Measurements from ENCODE around the gene FLT4.

FLT4 gene

GRCh38 chr5:180648658-180649296 is 623 bp downstream of the FLT4 start:
- no peak overlapping the region for H3K4me3 ChIP-seq (ENCODE audit: low read depth, low read length)
- 0 out of 2 replicates have a peak, but pooled peaks have one; percentile 4 for TF ChIP-seq CTCF (IDR thresholded peaks at IDR 0.05; ENCODE audit: borderline replicate concordance, insufficient read depth, low read depth, low read length)

GRCh38 chr5:180647941-180648500 is 1.4 kb downstream of the FLT4 start:
- TF ChIP-seq CTCF (IDR thresholded peaks at IDR 0.05; ENCODE audit: borderline replicate concordance, insufficient read depth, low read depth, low read length), result no peak
- no peak overlapping the region for H3K4me3 ChIP-seq (ENCODE audit: low read depth, low read length)

GRCh38 chr5:180647465-180647864 is 1.9 kb downstream of the FLT4 start:
- no peak for TF ChIP-seq CTCF (IDR thresholded peaks at IDR 0.05; ENCODE audit: borderline replicate concordance, insufficient read depth, low read depth, low read length)
- no peak overlapping the region for H3K4me3 ChIP-seq (ENCODE audit: low read depth, low read length)

- H3K4me3 ChIP-seq (ENCODE audit: low read depth, low read length), result no peak overlapping the region
- TF ChIP-seq CTCF (IDR thresholded peaks at IDR 0.05; ENCODE audit: borderline replicate concordance, insufficient read depth, low read depth, low read length), result no peak
Measured at GRCh38 chr5:180646963-180647305, 2.5 kb downstream of the FLT4 start.

GRCh38 chr5:180646289-180646962 is 3.0 kb downstream of the FLT4 start:
- TF ChIP-seq CTCF (IDR thresholded peaks at IDR 0.05; ENCODE audit: borderline replicate concordance, insufficient read depth, low read depth, low read length), result no peak
- no peak overlapping the region for H3K4me3 ChIP-seq (ENCODE audit: low read depth, low read length)

- no peak for TF ChIP-seq CTCF (IDR thresholded peaks at IDR 0.05; ENCODE audit: borderline replicate concordance, insufficient read depth, low read depth, low read length)
- H3K4me3 ChIP-seq (ENCODE audit: low read depth, low read length), result no peak overlapping the region
Measured at GRCh38 chr5:180645274-180646204, 3.9 kb downstream of the FLT4 start.
